A549 (cell line): Measurements from ENCODE around the gene C19orf25. TPM values are rescaled to one million over a fixed set of nuclear protein-coding genes. Genes with fewer than 3 reads are reported as not detected.

Experiments used
- ATAC-seq, 2 experiments: fragments of 200-7000 bp in 1 of 2; fragments of >200 bp in 1 of 2; cut with Nextera tagmentation in 1 of 2; cut with Tn5 transposase in 1 of 2; 3 replicates each; pipeline versions ENCODE4 v1.8.0 to v1.9.1; 2018 to 2020; ENCODE audit warnings: mild to moderate bottlenecking in 1 of 2, moderate library complexity in 1 of 2
- CTCF ChIA-PET: fragments of 300-600 bp; sonication (Branson Sonifier 250); formaldehyde crosslinking; extraction: SDS; loops from one replicate; lab custom pipeline; 2021; ENCODE audit warnings: antibody characterized with exemption, inconsistent platforms; lab: Yijun Ruan, JAX
- POLR2A ChIA-PET: fragments of 350-600 bp; formaldehyde crosslinking; extraction: SDS; loops from one replicate; lab custom pipeline; 2021; ENCODE audit warnings: antibody characterized with exemption, inconsistent platforms; lab: Yijun Ruan, JAX
- DNase-seq, 2 experiments: peaks; one replicate each; pipeline versions ENCODE4 v3.0.0 to v3.0.0-alpha.2; 2011 to 2016; ENCODE audit warnings: low read depth in 1 of 2, low spot score in 1 of 2
- FAIRE-seq: peaks from 2 replicates; lab custom pipeline; 2011; peaks lifted over from hg19 to GRCh38; lab: Jason Lieb, UNC
- H3K27ac ChIP-seq, 2 experiments: fragments of >200 bp; sonication (Bioruptor Twin); formaldehyde crosslinking; 3 replicates each; pipeline ENCODE4 v1.5.1; 2016 to 2017
- H3K4me1 ChIP-seq: fragments of >200 bp; sonication (Bioruptor Twin); formaldehyde crosslinking; 3 replicates; pipeline ENCODE4 v1.6.1; 2016
- H3K4me2 ChIP-seq: fragments of >200 bp; sonication (Bioruptor Twin); formaldehyde crosslinking; 3 replicates; pipeline ENCODE4 v1.6.1; 2016
- H3K4me3 ChIP-seq: fragments of >200 bp; sonication (Bioruptor Twin); formaldehyde crosslinking; 3 replicates; pipeline ENCODE4 v1.5.1; 2016
- H3K9me3 ChIP-seq: fragments of >200 bp; sonication (Bioruptor Twin); formaldehyde crosslinking; 3 replicates; pipeline ENCODE4 v1.6.1; 2016
- BHLHE40 ChIP-seq: IDR thresholded peaks from 2 replicates; pipeline ENCODE4 v1.6.1; 2012; ENCODE audit warnings: low read depth, low read length, inconsistent platforms
- CBX8 ChIP-seq: fragments of 200-600 bp; sonication (generic); IDR thresholded peaks from 2 replicates; pipeline ENCODE4 v1.6.1; 2016
- CEBPB ChIP-seq, 2 experiments: fragments of >200 bp in 1 of 2; sonication (Bioruptor Twin) in 1 of 2; formaldehyde crosslinking in 1 of 2; IDR thresholded peaks; 2 replicates each; pipeline ENCODE4 v1.6.1; 2012 to 2016
- EHF ChIP-seq: fragments of 250-450 bp; sonication (Bioruptor Pico); IDR thresholded peaks from 2 replicates; pipeline ENCODE4 v1.5.0; 2020; ENCODE audit warnings: mild to moderate bottlenecking
- EP300 ChIP-seq, 2 experiments: fragments of >200 bp; sonication (Bioruptor Twin); formaldehyde crosslinking; IDR thresholded peaks; 2 replicates in 1 of 2; 3 replicates in 1 of 2; pipeline ENCODE4 v1.6.1; 2016 to 2017
- GATA3 ChIP-seq: IDR thresholded peaks from 2 replicates; pipeline ENCODE4 v1.6.1; 2012; ENCODE audit warnings: borderline replicate concordance
- HOXA7 ChIP-seq: fragments of 250-450 bp; sonication (Bioruptor Pico); IDR thresholded peaks from 2 replicates; pipeline ENCODE4 v1.5.0; 2020; ENCODE audit warnings: mild to moderate bottlenecking, moderate library complexity
- HOXB13 ChIP-seq: fragments of 250-450 bp; sonication (Bioruptor Pico); IDR thresholded peaks from 2 replicates; pipeline ENCODE4 v1.5.0; 2020; ENCODE audit warnings: low read depth, mild to moderate bottlenecking, moderate library complexity
- JUNB ChIP-seq: fragments of >200 bp; sonication (Bioruptor Twin); formaldehyde crosslinking; IDR thresholded peaks from 2 replicates; pipeline ENCODE4 v1.6.1; 2016
- MAZ ChIP-seq: fragments of 150-350 bp; IDR thresholded peaks from 2 replicates; pipeline ENCODE4 v1.6.1; 2014; ENCODE audit warnings: antibody characterized with exemption, low read depth, low read length, borderline replicate concordance
- NFE2L2 ChIP-seq: fragments of 150-350 bp; conservative IDR thresholded peaks from 2 replicates; pipeline ENCODE4 v1.6.1; 2014; ENCODE audit warnings: low read length
- NR3C1 ChIP-seq: fragments of >200 bp; sonication (Bioruptor Twin); formaldehyde crosslinking; IDR thresholded peaks from 3 replicates; pipeline ENCODE4 v1.6.1; 2017
- POLR2AphosphoS2 ChIP-seq: conservative IDR thresholded peaks from 2 replicates; pipeline ENCODE4 v1.6.1; 2012; ENCODE audit warnings: low read length, improper control_type of control experiment, inconsistent platforms
- RAD21 ChIP-seq, 2 experiments: fragments of >200 bp in 1 of 2; sonication (Bioruptor Twin) in 1 of 2; formaldehyde crosslinking in 1 of 2; IDR thresholded peaks in 1 of 2; conservative IDR thresholded peaks in 1 of 2; 2 replicates in 1 of 2; 3 replicates in 1 of 2; pipeline ENCODE4 v1.6.1; 2012 to 2018; ENCODE audit warnings: inconsistent platforms in 1 of 2
- RARB ChIP-seq: fragments of 250-450 bp; sonication (Bioruptor Pico); IDR thresholded peaks from 2 replicates; pipeline ENCODE4 v1.8.0; 2021; ENCODE audit warnings: mild to moderate bottlenecking, moderate library complexity
- RCOR1 ChIP-seq: fragments of 150-350 bp; IDR thresholded peaks from 2 replicates; pipeline ENCODE4 v1.6.1; 2014; ENCODE audit warnings: antibody characterized with exemption, low read length, low read depth
- SREBF2 ChIP-seq: fragments of 450-650 bp; IDR thresholded peaks from 2 replicates; pipeline ENCODE4 v1.6.1; 2014; ENCODE audit warnings: mild to moderate bottlenecking, moderate library complexity
- ZNF302 ChIP-seq: fragments of 250-450 bp; sonication (Bioruptor Pico); IDR thresholded peaks from 2 replicates; pipeline ENCODE4 v1.9.0; 2021; ENCODE audit warnings: inconsistent platforms, mild to moderate bottlenecking, moderate library complexity
- ZSCAN20 ChIP-seq: fragments of 250-450 bp; sonication (Bioruptor Pico); IDR thresholded peaks from 2 replicates; pipeline ENCODE4 v1.8.0; 2022; ENCODE audit warnings: mild to moderate bottlenecking, moderate library complexity
- WGBS: methylation state at CpG from one replicate; pipeline ENCODE4 v1.1.6; 2017; ENCODE audit errors: missing lambda C conversion rate; 5-methylcytosine and 5-hydroxymethylcytosine counted together
- polyA plus RNA-seq, 4 experiments: library from polyadenylated mRNA; depleted of rRNA in 3 of 4; stranded (reverse); fragments of >200 nt; fragmentation: RNase III in 1 of 4; extraction: RNeasy Plus Mini Kit Qiagen cat#74134 plus additional on column Dnase treatment in 1 of 4; gene quantifications; 2 replicates in 3 of 4; 3 replicates in 1 of 4; pipeline ENCODE4 v1.2.3, GENCODE V29; 2011 to 2017
- TF ChIP-seq, protein P1 (sequence below): fragments of >200 bp; sonication (Bioruptor Twin); formaldehyde crosslinking; IDR thresholded peaks from 2 replicates; pipeline ENCODE4 v1.6.1; 2016
- TF ChIP-seq, protein P2 (sequence below): IDR thresholded peaks from 2 replicates; pipeline ENCODE4 v1.6.1; 2012
- TF ChIP-seq, protein P3 (sequence below): IDR thresholded peaks from 2 replicates; pipeline ENCODE4 v1.6.1; 2012; ENCODE audit warnings: low read depth, borderline replicate concordance
- TF ChIP-seq, protein P4 (sequence below): fragments of 250-450 bp; sonication (Bioruptor Pico); IDR thresholded peaks from 2 replicates; pipeline ENCODE4 v1.5.0; 2021; ENCODE audit warnings: mild to moderate bottlenecking, moderate library complexity, borderline replicate concordance
- TF ChIP-seq, protein P5 (sequence below): fragments of >200 bp; sonication (Bioruptor Twin); formaldehyde crosslinking; IDR thresholded peaks from 3 replicates; pipeline ENCODE4 v1.5.1; 2016

Gene C19orf25
- polyA plus RNA-seq, 2 of the 4 experiments (the other 2 are of a cell fraction) = 8.2 to 20.7 TPM

DNA sequence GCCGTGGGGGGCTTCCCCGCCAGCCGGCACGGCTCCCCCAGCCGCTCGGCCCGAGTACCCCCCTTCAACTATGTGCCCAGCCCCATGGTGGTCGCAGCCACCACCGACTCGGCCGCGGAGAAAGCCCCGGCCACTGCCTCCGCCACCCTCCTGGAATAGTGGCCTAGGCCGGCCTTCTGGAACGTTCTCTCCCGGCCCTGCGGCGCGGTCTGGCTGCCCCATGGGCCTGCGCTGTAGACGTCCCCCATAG is 9.0 kb downstream of the C19orf25 start (continued):
- TF ChIP-seq MAZ = no peak
- TF ChIP-seq EHF (CRISPR knock-in tag) = no peak
- TF ChIP-seq, protein P1, sequence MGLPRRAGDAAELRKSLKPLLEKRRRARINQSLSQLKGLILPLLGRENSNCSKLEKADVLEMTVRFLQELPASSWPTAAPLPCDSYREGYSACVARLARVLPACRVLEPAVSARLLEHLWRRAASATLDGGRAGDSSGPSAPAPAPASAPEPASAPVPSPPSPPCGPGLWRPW = no peak
- TF ChIP-seq RARB (CRISPR knock-in tag) = no peak
- TF ChIP-seq NR3C1 = no peak
- TF ChIP-seq ZSCAN20 (CRISPR knock-in tag) = no peak
- TF ChIP-seq ZNF302 (CRISPR knock-in tag) = no peak
- no peak for TF ChIP-seq JUNB
- TF ChIP-seq CEBPB (IDR thresholded peaks at IDR 0.05) = no peak
- TF ChIP-seq RAD21 (conservative IDR thresholded peaks at IDR 0.05 in 1 of 2, IDR thresholded peaks at IDR 0.05 in 1 of 2) = no peak
- TF ChIP-seq, all 56 proteins: peak for 0

DNA sequence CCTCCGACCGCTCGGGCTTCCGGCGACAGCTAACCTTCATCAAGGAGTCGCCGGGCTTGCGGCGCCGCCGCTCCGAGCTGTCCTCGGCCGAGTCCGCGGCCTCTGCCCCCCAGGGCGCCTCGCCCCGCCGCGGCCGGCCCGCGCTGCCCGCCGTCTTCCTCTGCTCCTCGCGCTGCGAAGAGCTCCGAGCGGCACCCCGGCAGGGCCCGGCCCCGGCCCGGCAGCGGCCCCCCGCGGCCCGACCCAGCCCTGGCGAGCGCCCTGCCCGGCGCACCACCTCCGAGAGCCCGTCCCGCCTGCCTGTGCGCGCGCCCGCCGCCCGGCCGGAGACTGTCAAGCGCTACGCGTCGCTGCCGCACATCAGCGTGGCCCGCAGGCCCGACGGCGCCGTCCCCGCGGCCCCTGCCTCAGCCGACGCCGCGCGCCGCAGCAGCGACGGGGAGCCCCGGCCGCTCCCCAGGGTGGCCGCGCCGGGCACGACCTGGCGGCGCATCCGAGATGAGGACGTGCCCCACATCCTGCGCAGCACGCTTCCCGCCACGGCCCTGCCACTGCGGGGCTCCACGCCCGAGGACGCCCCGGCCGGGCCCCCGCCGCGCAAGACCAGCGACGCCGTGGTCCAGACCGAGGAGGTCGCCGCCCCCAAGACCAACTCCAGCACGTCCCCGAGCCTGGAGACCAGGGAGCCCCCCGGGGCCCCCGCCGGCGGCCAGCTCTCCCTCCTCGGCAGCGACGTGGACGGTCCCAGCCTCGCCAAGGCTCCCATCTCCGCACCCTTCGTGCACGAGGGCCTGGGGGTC is 9.6 kb downstream of the C19orf25 start:
- no peak for FAIRE-seq
- no peaks in the 10 kb centered on the region for H3K9me3 ChIP-seq
- ChIA-PET POLR2A (interaction anchor here (2.0 kb wide), 1 partner anchor 24 kb away, joined by 5 read pairs; no protein-coding TSS in a partner anchor), CTCF (interaction anchor here (0.9 to 1.8 kb wide), 5 partner anchors 8 to 40 kb away, joined by 3 to 11 read pairs (median 3); no protein-coding TSS in a partner anchor)
- WGBS = 2% methylated on average over 9 of the region's 117 CpGs
- peak overlapping the region; percentile 61 to 87 for H3K27ac ChIP-seq
- H3K4me2 ChIP-seq = peak overlapping the region; percentile 83
- DNase-seq = no peak
- H3K4me1 ChIP-seq = peaks cover 7% of the 10 kb centered on the region
- peak overlapping the region; percentile 45 for H3K4me3 ChIP-seq
- TF ChIP-seq, protein P2, sequence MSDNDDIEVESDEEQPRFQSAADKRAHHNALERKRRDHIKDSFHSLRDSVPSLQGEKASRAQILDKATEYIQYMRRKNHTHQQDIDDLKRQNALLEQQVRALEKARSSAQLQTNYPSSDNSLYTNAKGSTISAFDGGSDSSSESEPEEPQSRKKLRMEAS = peak; percentile 34; the same call in 1 of the 2 replicates
- TF ChIP-seq, protein P3, sequence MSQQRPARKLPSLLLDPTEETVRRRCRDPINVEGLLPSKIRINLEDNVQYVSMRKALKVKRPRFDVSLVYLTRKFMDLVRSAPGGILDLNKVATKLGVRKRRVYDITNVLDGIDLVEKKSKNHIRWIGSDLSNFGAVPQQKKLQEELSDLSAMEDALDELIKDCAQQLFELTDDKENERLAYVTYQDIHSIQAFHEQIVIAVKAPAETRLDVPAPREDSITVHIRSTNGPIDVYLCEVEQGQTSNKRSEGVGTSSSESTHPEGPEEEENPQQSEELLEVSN = no peak
- peak; percentile 22 to 64; a peak in 5 of 6 replicates for ATAC-seq

DNA sequence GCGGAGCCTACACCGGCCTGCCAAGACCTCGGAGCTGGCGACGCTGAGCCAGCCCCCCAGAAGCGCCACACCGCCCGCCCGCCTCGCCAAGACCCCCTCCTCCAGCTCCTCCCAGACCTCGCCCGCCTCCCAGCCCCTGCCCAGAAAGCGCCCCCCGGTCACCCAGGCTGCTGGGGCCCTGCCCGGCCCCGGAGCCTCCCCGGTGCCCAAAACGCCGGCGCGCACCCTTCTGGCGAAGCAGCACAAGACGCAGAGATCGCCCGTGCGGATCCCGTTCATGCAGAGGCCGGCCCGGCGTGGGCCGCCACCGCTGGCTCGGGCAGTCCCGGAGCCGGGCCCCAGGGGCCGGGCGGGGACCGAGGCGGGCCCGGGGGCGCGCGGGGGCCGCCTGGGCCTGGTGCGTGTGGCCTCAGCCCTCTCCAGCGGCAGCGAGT is 10.2 kb downstream of the C19orf25 start:
- ATAC-seq (peak; percentile 63 to 65), DNase-seq (peak in 1 of 2 experiments; percentile 60), FAIRE-seq (no peak)
- no CpG with 5 or more reads among the region's 47 CpGs for WGBS
- ChIA-PET CTCF (interaction anchor here (0.9 to 1.8 kb wide), 6 partner anchors 9 to 40 kb away, joined by 3 to 11 read pairs (median 4); no protein-coding TSS in a partner anchor), POLR2A (interaction anchor here (2.0 kb wide), 1 partner anchor 24 kb away, joined by 5 read pairs; no protein-coding TSS in a partner anchor)
- Histone ChIP-seq H3K27ac (peak overlapping the region; percentile 61 to 87), H3K9me3 (no peaks in the 10 kb centered on the region), H3K4me2 (peak overlapping the region; percentile 83), H3K4me3 (peak overlapping the region; percentile 45), H3K4me1 (peaks cover 7% of the 10 kb centered on the region)
- no peak for TF ChIP-seq NFE2L2
- TF ChIP-seq ZSCAN20 (CRISPR knock-in tag) = no peak
- no peak for TF ChIP-seq HOXB13 (CRISPR knock-in tag)
- TF ChIP-seq, protein P4, sequence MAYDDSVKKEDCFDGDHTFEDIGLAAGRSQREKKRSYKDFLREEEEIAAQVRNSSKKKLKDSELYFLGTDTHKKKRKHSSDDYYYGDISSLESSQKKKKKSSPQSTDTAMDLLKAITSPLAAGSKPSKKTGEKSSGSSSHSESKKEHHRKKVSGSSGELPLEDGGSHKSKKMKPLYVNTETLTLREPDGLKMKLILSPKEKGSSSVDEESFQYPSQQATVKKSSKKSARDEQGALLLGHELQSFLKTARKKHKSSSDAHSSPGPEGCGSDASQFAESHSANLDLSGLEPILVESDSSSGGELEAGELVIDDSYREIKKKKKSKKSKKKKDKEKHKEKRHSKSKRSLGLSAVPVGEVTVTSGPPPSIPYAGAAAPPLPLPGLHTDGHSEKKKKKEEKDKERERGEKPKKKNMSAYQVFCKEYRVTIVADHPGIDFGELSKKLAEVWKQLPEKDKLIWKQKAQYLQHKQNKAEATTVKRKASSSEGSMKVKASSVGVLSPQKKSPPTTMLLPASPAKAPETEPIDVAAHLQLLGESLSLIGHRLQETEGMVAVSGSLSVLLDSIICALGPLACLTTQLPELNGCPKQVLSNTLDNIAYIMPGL = no peak
- no peak for TF ChIP-seq BHLHE40
- TF ChIP-seq, protein P5, sequence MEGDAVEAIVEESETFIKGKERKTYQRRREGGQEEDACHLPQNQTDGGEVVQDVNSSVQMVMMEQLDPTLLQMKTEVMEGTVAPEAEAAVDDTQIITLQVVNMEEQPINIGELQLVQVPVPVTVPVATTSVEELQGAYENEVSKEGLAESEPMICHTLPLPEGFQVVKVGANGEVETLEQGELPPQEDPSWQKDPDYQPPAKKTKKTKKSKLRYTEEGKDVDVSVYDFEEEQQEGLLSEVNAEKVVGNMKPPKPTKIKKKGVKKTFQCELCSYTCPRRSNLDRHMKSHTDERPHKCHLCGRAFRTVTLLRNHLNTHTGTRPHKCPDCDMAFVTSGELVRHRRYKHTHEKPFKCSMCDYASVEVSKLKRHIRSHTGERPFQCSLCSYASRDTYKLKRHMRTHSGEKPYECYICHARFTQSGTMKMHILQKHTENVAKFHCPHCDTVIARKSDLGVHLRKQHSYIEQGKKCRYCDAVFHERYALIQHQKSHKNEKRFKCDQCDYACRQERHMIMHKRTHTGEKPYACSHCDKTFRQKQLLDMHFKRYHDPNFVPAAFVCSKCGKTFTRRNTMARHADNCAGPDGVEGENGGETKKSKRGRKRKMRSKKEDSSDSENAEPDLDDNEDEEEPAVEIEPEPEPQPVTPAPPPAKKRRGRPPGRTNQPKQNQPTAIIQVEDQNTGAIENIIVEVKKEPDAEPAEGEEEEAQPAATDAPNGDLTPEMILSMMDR = no peak; the same call in 2 of the 3 replicates
- no peak for TF ChIP-seq RCOR1
- TF ChIP-seq CBX8 = no peak
- no peak for TF ChIP-seq GATA3
- no peak for TF ChIP-seq SREBF2
- TF ChIP-seq EP300 (IDR thresholded peaks at IDR 0.05) = no peak
- no peak for TF ChIP-seq JUNB
- no peak for TF ChIP-seq RARB (CRISPR knock-in tag)
- no peak for TF ChIP-seq POLR2AphosphoS2
- no peak for TF ChIP-seq HOXA7 (CRISPR knock-in tag)
